Measurements from ENCODE around the gene FFAR1. TPM values are rescaled to one million over a fixed set of nuclear protein-coding genes. Genes with fewer than 3 reads are reported as not detected.
"Not testable (repeated sequence)": the region's sequence is repeated elsewhere in the genome, so short reads cannot be mapped to it uniquely, and the experiment has no call there.

Gene FFAR1
- polyA plus RNA-seq, 3 donors, result 0.25 to 0.53 (median 0.52) TPM

DNA sequence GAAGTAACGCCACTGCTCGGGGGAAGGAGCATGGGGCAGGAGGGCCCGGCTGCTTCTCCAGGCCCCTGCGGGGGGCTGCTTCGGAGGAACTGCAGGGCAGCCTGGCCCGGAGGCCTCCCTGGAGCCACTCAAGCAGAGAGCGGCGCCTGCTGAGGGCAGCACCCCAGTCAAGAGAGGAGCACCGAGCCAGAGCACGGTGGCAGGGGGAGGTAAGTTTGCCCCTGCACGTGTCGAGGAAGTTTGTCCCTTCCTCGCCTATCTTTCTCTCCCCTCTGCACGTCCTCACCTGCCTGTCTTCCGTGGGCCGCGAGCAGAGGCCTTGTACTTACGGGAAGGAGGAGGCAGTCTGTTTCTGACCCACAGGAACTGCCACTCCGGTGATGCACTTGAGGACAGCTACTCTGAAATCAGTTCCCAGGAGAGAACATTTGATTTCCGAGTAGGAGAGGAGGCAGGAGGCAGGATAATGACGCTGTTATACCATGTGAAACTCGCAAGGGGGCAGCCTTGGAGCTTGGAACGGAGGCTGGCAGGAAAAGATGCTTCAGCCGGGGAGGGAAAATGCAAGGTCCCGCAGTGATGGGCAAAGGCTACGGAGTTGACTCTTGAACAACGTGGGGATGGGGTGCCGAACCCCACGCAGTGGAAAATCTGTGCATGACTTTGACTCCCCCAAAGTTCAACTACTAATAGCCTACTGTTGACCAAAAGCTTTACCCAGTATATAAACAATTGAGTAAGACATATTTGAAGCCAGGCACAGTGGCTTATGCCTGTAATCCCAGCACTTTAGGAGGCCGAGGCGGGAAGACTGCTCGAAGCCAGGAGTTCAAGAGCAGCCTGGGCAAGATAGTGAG, 5.0 kb downstream of the FFAR1 start:
- DNase-seq (ENCODE audit: extremely low read depth in 1 of 11, low read depth in 9 of 11, low spot score in 4 of 11), result peak; percentile 42 to 68 (median 62)

DNA sequence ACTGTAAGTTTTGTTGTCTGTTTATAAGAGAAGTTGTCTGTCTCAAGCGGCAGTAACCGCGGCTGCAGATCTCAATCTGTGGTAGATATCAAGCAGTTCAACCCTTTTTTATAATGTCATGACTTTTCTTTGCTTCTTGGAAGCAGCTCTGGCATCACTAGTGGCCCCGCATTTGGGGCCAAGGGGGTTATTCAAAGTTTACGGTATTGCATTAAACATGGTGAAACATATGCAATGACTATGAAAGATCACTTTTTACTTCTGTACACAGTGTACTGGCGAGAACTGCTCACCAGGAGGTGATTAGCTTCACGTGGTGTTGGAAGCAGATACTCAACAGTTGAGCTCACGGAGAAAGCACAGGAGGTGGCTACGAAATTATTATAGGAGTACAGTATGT, 5.9 kb downstream of the FFAR1 start:
- no peak for DNase-seq (ENCODE audit: extremely low read depth in 1 of 11, low read depth in 9 of 11, low spot score in 4 of 11)

GRCh38 chr19:35354898-35355297, 7.2 kb downstream of the FFAR1 start:
- DNase-seq (ENCODE audit: extremely low read depth in 1 of 11, low read depth in 9 of 11, low spot score in 4 of 11), result no peak

GRCh38 chr19:35355791-35356460, 8.2 kb downstream of the FFAR1 start:
- no peak for DNase-seq (ENCODE audit: extremely low read depth in 1 of 11, low read depth in 9 of 11, low spot score in 4 of 11)

DNA sequence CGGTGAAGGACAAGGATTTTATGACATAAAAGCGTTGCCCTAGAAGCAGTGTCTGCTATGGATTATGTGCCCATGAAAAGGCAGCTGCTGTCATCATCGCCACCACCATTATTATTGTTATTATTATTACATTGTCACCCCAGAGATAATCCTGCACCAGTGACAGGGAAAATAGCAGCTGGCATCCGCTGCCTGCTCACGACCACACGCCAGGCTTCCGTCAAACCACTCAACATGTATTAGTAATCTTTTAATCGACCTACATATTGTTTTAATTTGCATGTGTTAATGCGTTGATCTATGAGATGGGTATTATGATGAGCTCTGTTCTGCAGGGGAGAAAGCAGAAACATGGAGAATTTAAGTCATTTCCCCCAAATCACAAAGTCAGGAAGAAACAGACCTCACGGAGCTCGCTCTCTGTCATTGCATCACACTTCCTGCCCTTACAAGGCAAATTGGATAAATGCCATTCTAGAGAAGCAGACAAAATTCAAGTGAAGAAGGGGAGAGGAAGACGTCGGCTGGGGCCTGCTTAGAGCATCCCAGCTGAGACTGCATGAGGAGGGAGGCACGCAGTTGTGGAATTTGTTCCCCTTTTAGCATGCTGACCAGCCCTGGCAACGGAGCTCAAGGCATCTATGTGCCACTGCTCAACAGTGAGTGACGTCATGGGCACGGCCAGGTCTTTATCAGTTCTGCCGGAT, 10.3 kb downstream of the FFAR1 start, which contains the start of gene FFAR3:
Gene FFAR3, plus strand, starts transcription at position 594 of the 707 bp plus-strand sequence. CDS start 431 bp downstream, outside the sequence.
- no peak for DNase-seq (ENCODE audit: extremely low read depth in 1 of 11, low read depth in 9 of 11, low spot score in 4 of 11)

DNA sequence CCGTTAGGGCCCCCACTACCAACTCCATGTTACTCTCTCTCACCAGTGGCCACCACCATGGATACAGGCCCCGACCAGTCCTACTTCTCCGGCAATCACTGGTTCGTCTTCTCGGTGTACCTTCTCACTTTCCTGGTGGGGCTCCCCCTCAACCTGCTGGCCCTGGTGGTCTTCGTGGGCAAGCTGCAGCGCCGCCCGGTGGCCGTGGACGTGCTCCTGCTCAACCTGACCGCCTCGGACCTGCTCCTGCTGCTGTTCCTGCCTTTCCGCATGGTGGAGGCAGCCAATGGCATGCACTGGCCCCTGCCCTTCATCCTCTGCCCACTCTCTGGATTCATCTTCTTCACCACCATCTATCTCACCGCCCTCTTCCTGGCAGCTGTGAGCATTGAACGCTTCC, 11.1 kb downstream of the FFAR1 start:
- DNase-seq (ENCODE audit: extremely low read depth in 1 of 11, low read depth in 9 of 11, low spot score in 4 of 11), result not testable (repeated sequence)

- not testable (repeated sequence) for DNase-seq (ENCODE audit: extremely low read depth in 1 of 11, low read depth in 9 of 11, low spot score in 4 of 11)
These were observed 11.7 kb downstream of the FFAR1 start for GRCh38 chr19:35359395-35359794.

DNA sequence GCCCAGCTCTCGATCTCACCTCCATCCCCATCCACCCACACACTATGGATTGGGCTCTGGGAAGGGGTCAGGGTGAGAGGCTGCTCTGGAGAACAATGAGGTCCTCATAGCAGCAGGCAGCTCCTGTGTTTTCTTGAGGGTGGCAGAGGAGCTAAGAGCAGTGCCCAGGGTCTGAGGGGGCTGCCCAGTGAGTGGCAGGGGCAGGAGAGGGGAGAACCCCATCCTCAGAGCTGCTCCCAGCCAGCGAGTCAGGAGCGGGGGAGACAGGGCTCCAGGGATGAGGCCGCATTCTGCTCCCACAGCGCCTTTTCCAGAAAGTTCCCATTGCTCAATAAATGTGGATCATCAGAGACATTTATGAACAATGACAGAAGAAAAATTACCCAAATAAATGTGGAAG, 12.4 kb downstream of the FFAR1 start:
- not testable (repeated sequence) for DNase-seq (ENCODE audit: extremely low read depth in 1 of 11, low read depth in 9 of 11, low spot score in 4 of 11)

DNA sequence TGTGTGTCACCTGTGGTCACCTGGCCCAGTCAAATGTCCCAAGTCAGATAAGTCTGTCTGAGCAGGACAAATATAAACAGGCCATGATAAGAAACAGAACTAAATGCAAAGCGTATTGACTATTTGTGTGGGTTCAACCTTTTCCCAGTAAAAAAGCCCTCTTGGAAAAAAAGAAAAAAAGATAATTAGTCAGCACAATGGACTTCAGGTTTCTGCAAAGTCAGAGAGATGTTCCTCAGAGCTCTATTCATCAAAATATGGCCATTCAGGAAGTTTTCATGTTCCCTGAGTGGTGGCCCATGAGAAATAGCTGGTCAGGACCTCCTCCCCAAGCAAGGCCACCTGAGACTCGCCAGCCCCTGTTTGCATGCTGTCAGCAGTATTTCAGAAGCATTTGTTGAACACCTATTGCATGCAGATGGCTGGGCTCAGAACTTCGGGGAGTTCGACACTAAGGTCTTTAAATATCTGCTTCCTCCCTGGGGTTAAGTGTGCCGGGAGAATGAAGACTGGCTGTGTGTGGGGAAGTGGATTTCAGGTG, 13.2 kb downstream of the FFAR1 start:
- DNase-seq (ENCODE audit: extremely low read depth in 1 of 11, low read depth in 9 of 11, low spot score in 4 of 11), result no peak

- DNase-seq (ENCODE audit: extremely low read depth in 1 of 11, low read depth in 9 of 11, low spot score in 4 of 11), result no peak
These were observed 14.7 kb downstream of the FFAR1 start for GRCh38 chr19:35362261-35363000.

- no peak for DNase-seq (ENCODE audit: extremely low read depth in 1 of 11, low read depth in 9 of 11, low spot score in 4 of 11)
These were observed 15.4 kb downstream of the FFAR1 start for GRCh38 chr19:35363001-35363590.

DNA sequence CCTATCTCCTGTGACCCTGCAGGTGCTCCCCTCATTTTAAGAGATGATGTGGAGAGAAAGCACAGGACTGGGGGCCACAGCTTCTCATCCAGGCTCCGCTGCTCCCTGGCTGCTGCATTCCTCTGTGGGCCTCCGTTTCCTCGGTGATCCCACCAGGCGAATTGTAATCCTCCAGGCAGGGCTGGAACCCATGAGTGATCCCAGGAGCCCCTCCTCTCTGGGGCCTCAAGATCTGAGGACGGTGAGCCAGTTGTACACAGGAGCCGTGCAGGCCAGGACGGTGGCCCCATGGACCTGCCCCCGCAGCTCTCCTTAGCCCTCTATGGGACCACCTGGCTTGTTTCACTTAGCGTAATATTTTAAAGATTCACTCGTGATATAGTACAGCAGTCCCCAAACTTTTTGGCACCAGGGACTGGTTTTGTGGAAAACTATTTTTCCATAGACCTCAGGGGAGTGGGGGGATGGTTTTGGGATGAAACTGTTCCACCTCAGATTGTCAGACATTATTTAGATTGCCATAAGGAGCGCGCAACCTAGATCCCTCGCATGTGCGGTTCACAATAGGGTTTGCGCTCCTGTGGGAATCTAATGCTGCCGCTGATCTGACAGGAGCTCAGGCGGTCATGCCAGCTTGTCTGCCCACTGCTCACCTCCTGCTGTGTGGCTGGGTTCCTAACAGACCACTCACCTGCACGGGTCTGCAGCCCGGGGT, 16.2 kb downstream of the FFAR1 start:
- no peak for DNase-seq (ENCODE audit: extremely low read depth in 1 of 11, low read depth in 9 of 11, low spot score in 4 of 11)

DNA sequence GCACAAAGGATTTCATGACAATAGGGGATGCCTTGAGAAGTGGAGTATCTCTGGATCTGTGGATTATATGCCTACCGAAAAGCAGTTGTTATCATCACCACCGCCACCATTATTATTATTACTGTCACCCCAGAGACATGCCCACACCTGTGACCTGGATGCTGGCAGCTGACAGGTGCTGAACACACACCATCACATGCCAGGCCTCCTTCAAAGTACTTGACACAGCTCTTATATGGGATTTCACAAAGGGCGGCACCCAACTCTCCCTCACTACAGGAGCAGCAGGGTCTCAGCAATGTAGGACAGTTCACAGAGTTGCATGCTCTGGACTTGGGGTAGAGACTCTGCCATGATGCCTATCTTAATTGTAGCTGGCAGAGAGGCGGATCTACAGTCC, 17.6 kb downstream of the FFAR1 start:
- no peak for DNase-seq (ENCODE audit: extremely low read depth in 1 of 11, low read depth in 9 of 11, low spot score in 4 of 11)

GRCh38 chr19:35368378-35368777, 20.7 kb downstream of the FFAR1 start:
- DNase-seq (ENCODE audit: extremely low read depth in 1 of 11, low read depth in 9 of 11, low spot score in 4 of 11), result no peak

- no peak for DNase-seq (ENCODE audit: extremely low read depth in 1 of 11, low read depth in 9 of 11, low spot score in 4 of 11)
These were observed 21.8 kb downstream of the FFAR1 start for GRCh38 chr19:35369522-35369921.

- DNase-seq (ENCODE audit: extremely low read depth in 1 of 11, low read depth in 9 of 11, low spot score in 4 of 11), result no peak
These were observed 23.0 kb downstream of the FFAR1 start, which contains the start of gene GPR42 for GRCh38 chr19:35370722-35371121. GPR42 (plus strand) TSS chr19:35371068; CDS start chr19:35371360, 292 bp downstream.

GRCh38 chr19:35373492-35373891, 25.8 kb downstream of the FFAR1 start:
- DNase-seq (ENCODE audit: extremely low read depth in 1 of 11, low read depth in 9 of 11, low spot score in 4 of 11), result no peak

DNA sequence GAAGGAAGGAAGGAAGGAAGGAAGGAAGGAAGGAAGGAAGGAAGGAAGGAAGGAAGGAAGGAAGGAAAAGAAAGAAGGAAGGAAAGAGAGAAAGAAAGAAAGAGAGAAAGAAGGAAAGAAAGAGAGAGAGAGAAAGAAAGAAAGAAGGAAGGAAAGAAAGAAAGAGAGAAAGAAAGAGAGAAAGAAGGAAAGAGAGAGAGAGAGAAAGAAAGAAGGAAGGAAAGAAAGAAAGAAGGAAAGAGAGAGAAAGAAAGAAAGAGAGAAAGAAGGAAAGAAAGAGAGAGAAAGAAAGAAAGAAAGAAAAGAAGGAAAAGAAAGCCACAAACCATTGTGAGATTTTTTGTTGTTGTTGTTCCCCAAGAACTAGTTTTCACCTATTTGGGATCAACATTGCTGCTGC, 26.3 kb downstream of the FFAR1 start:
- DNase-seq (ENCODE audit: extremely low read depth in 1 of 11, low read depth in 9 of 11, low spot score in 4 of 11), result not testable (repeated sequence)

All from renal cortex interstitium (tissue), 11 donors.